Keratinocyte (primary cell): Measurements from ENCODE around the gene SMURF1. TPM values are rescaled to one million over a fixed set of nuclear protein-coding genes. Genes with fewer than 3 reads are reported as not detected.
A peak's percentile ranks its signal among the peaks of the same experiment; 100 is the strongest.

ENCODE experiments used
- DNase-seq: peaks from one replicate; pipeline ENCODE4 v3.0.0-alpha.2; 2011; ENCODE audit warnings: low read depth, missing footprints, low spot score
- FAIRE-seq: peaks from 2 replicates; lab custom pipeline; 2011; peaks lifted over from hg19 to GRCh38; lab: Jason Lieb, UNC
- H2AFZ ChIP-seq: 2 replicates; pipeline ENCODE4 v1.6.0; 2012; ENCODE audit warnings: low read length, control low read depth, inconsistent platforms; ENCODE audit not compliant: control insufficient read depth
- H3K27ac ChIP-seq: 2 replicates; pipeline ENCODE4 v1.5.1; 2011; ENCODE audit warnings: low read length; ENCODE audit not compliant: control insufficient read depth, insufficient read depth
- H3K27me3 ChIP-seq: 3 replicates; pipeline ENCODE4 v1.6.0; 2011; ENCODE audit warnings: low read length; ENCODE audit not compliant: control insufficient read depth, insufficient read depth; ENCODE audit errors: extremely low read depth
- H3K36me3 ChIP-seq, 2 experiments: 2 replicates in 1 of 2; 3 replicates in 1 of 2; pipeline ENCODE4 v1.5.1; 2011; ENCODE audit warnings: low read length in 2 of 2, mild to moderate bottlenecking in 1 of 2; ENCODE audit not compliant: control insufficient read depth in 2 of 2, insufficient read depth in 2 of 2; ENCODE audit errors: extremely low read depth in 1 of 2
- H3K4me1 ChIP-seq: 3 replicates; pipeline ENCODE4 v1.5.1; 2011; ENCODE audit warnings: low read length; ENCODE audit not compliant: control insufficient read depth, insufficient read depth; ENCODE audit errors: extremely low read depth
- H3K4me2 ChIP-seq: 3 replicates; pipeline ENCODE4 v1.6.0; 2011; ENCODE audit warnings: low read depth, low read length; ENCODE audit not compliant: control insufficient read depth, insufficient read depth; ENCODE audit errors: extremely low read depth
- H3K4me3 ChIP-seq, 3 experiments: fragments of 200-600 bp in 1 of 3; sonication (generic) in 1 of 3; 2 replicates in 2 of 3; 3 replicates in 1 of 3; pipeline ENCODE4 v1.5.1; 2011 to 2016; ENCODE audit warnings: low read length in 3 of 3, mild to moderate bottlenecking in 3 of 3, control low read depth in 2 of 3, inconsistent platforms in 1 of 3, low read depth in 1 of 3, mixed read lengths in 1 of 3, mixed run types in 1 of 3, moderate library complexity in 1 of 3; ENCODE audit not compliant: control insufficient read depth in 2 of 3, insufficient read depth in 2 of 3; ENCODE audit errors: extremely low read depth in 1 of 3
- H3K79me2 ChIP-seq: 2 replicates; pipeline ENCODE4 v1.6.0; 2012; ENCODE audit warnings: low read length; ENCODE audit not compliant: control insufficient read depth, insufficient read depth
- H3K9ac ChIP-seq: 3 replicates; pipeline ENCODE4 v1.6.0; 2011; ENCODE audit warnings: low read length; ENCODE audit not compliant: control insufficient read depth, insufficient read depth; ENCODE audit errors: extremely low read depth
- H3K9me1 ChIP-seq: 3 replicates; pipeline ENCODE4 v1.6.0; 2011; ENCODE audit warnings: low read length; ENCODE audit not compliant: control insufficient read depth, insufficient read depth; ENCODE audit errors: extremely low read depth
- H3K9me3 ChIP-seq: 2 replicates; pipeline ENCODE4 v1.5.1; 2012; ENCODE audit warnings: low read depth, low read length; ENCODE audit not compliant: control insufficient read depth
- H4K20me1 ChIP-seq: 3 replicates; pipeline ENCODE4 v1.6.0; 2011; ENCODE audit warnings: low read length; ENCODE audit not compliant: control insufficient read depth, insufficient read depth; ENCODE audit errors: extremely low read depth
- CTCF ChIP-seq, 3 experiments: IDR thresholded peaks in 1 of 3; conservative IDR thresholded peaks in 1 of 3; optimal IDR thresholded peaks in 1 of 3; 2 replicates in 2 of 3; 3 replicates in 1 of 3; pipeline versions ENCODE3 to v1.5.1; 2011; ENCODE audit warnings: low read length in 3 of 3, mild to moderate bottlenecking in 3 of 3, moderate library complexity in 2 of 3, control low read depth in 1 of 3, inconsistent platforms in 1 of 3; ENCODE audit not compliant: insufficient read depth in 2 of 3; ENCODE audit errors: extremely low read depth in 1 of 3
- EZH2 ChIP-seq: IDR thresholded peaks from one replicate; pipeline ENCODE4 v1.6.1; 2012; ENCODE audit warnings: inconsistent platforms, mild to moderate bottlenecking, low read length, moderate library complexity
- dilution Hi-C: fragments of 300-500 bp; cut with MboI; formaldehyde crosslinking; loops from one replicate; pipeline ENCODE4 v1.7.0; 2020; ENCODE audit warnings: low sequenced_read_pairs; ENCODE audit not compliant: extremely low pct_ligation_motif_present
- polyA plus RNA-seq, 5 experiments: library from polyadenylated mRNA; depleted of rRNA in 3 of 5; stranded (reverse) in 3 of 5; stranded (forward) in 1 of 5; unstranded in 1 of 5; fragments of >200 nt; gene quantifications; 1 replicate in 1 of 5; 2 replicates in 3 of 5; 3 replicates in 1 of 5; pipeline versions ENCODE4 v1.2.1 to v1.2.3, GENCODE V29; 2011 to 2012; ENCODE audit warnings: missing spikeins in 2 of 5, low read depth in 1 of 5, low replicate concordance in 1 of 5

Gene SMURF1
- polyA plus RNA-seq, 1 donor (not counting 4 experiments of a cell fraction or from before 2014, with no cell fraction given) = 22.2 TPM

- no peak overlapping the region for H3K9ac ChIP-seq
- dilution Hi-C loops = no loop called here
- FAIRE-seq (peak; percentile 34), DNase-seq (no peak)
- no peak overlapping the region for H3K4me3 ChIP-seq
- H3K9me3 ChIP-seq = no peaks in the 10 kb centered on the region
- H3K36me3 ChIP-seq = no peaks in the 10 kb centered on the region
- H4K20me1 ChIP-seq = peaks cover 21% of the 10 kb centered on the region
- peak overlapping the region; percentile 34 for H3K27ac ChIP-seq
- TF ChIP-seq CTCF (optimal IDR thresholded peaks at IDR 0.05 in 1 of 3, IDR thresholded peaks at IDR 0.05 in 1 of 3, conservative IDR thresholded peaks at IDR 0.05 in 1 of 3; ENCODE audit: extremely low read depth in 1 of 3, insufficient read depth in 2 of 3, low read length in 3 of 3) (no peak), EZH2 (no peak)
- no peaks in the 10 kb centered on the region for H3K27me3 ChIP-seq
- peak overlapping the region; percentile 18 for H3K4me2 ChIP-seq
- H3K79me2 ChIP-seq = peaks cover 96% of the 10 kb centered on the region
- H2AFZ ChIP-seq = no peak overlapping the region
- peaks cover 10% of the 10 kb centered on the region for H3K9me1 ChIP-seq
- peaks cover 50% of the 10 kb centered on the region for H3K4me1 ChIP-seq
Measured at GRCh38 chr7:99111591-99111990, 32.3 kb downstream of the SMURF1 start.

GRCh38 chr7:99109108-99110051, 34.5 kb downstream of the SMURF1 start:
- dilution Hi-C loops = no loop called here
- Histone ChIP-seq H3K27ac (peak overlapping the region; percentile 65), H3K4me3 (no peak overlapping the region), H3K9ac (peak overlapping the region; percentile 12), H3K36me3 (no peaks in the 10 kb centered on the region), H3K27me3 (no peaks in the 10 kb centered on the region), H3K9me3 (no peaks in the 10 kb centered on the region), H3K4me2 (peak overlapping the region; percentile 42), H3K79me2 (peaks cover 96% of the 10 kb centered on the region), H2AFZ (no peak overlapping the region), H4K20me1 (peaks cover 27% of the 10 kb centered on the region), H3K4me1 (peaks cover 60% of the 10 kb centered on the region), H3K9me1 (peaks cover 16% of the 10 kb centered on the region)
- TF ChIP-seq EZH2 (no peak), CTCF (optimal IDR thresholded peaks at IDR 0.05 in 1 of 3, IDR thresholded peaks at IDR 0.05 in 1 of 3, conservative IDR thresholded peaks at IDR 0.05 in 1 of 3; ENCODE audit: extremely low read depth in 1 of 3, insufficient read depth in 2 of 3, low read length in 3 of 3) (no peak)
- DNase-seq (no peak), FAIRE-seq (peak; percentile 23)
